Liver (tissue), 9 donors: Measurements from ENCODE around the gene RIGI. TPM values are rescaled to one million over a fixed set of nuclear protein-coding genes. Genes with fewer than 3 reads are reported as not detected.

Experiments used
- DNase-seq: peaks from one replicate; pipeline ENCODE4 v3.0.0-alpha.2; 2017; ENCODE audit warnings: low spot score
- H3K27ac ChIP-seq, 2 donors: one replicate each; pipeline ENCODE4 v1.7.0; 2013; ENCODE audit warnings: inconsistent platforms in 2 of 2, low read length in 2 of 2, control low read depth in 1 of 2, low read depth in 1 of 2, mild to moderate bottlenecking in 1 of 2
- H3K27me3 ChIP-seq, 4 donors: one replicate each; pipeline versions ENCODE4 v1.6.1 to v1.7.0; 2013; ENCODE audit warnings: low read length in 3 of 4, inconsistent platforms in 1 of 4, mild to moderate bottlenecking in 1 of 4, moderate library complexity in 1 of 4; ENCODE audit not compliant: control insufficient read depth in 4 of 4, insufficient read depth in 4 of 4
- H3K36me3 ChIP-seq, 4 donors: one replicate each; pipeline versions ENCODE4 v1.6.1 to v1.7.0; 2013; ENCODE audit warnings: low read length in 3 of 4, mild to moderate bottlenecking in 3 of 4, low read depth in 1 of 4, moderate library complexity in 1 of 4; ENCODE audit not compliant: control insufficient read depth in 4 of 4, insufficient read depth in 3 of 4
- H3K4me1 ChIP-seq, 4 donors: one replicate each; pipeline versions ENCODE4 v1.6.1 to v1.7.0; 2013; ENCODE audit warnings: low read length in 3 of 4, mild to moderate bottlenecking in 3 of 4, moderate library complexity in 1 of 4; ENCODE audit not compliant: control insufficient read depth in 4 of 4, insufficient read depth in 4 of 4
- H3K4me3 ChIP-seq, 3 donors: one replicate each; pipeline versions ENCODE4 v1.6.1 to v1.7.0; 2013; ENCODE audit warnings: low read length in 3 of 3, control low read depth in 1 of 3, low read depth in 1 of 3, mild to moderate bottlenecking in 1 of 3
- H3K9ac ChIP-seq, 2 donors: one replicate each; pipeline ENCODE4 v1.7.0; 2013; ENCODE audit warnings: low read length in 2 of 2, mild to moderate bottlenecking in 2 of 2, moderate library complexity in 2 of 2, control low read depth in 1 of 2, low read depth in 1 of 2
- H3K9me3 ChIP-seq, 4 donors: one replicate each; pipeline versions ENCODE4 v1.6.1 to v1.7.0; 2013; ENCODE audit warnings: low read length in 3 of 4; ENCODE audit not compliant: control insufficient read depth in 4 of 4
- ATF3 ChIP-seq: IDR thresholded peaks from 2 replicates; pipeline ENCODE4 v1.6.1; 2016; ENCODE audit warnings: antibody characterized with exemption
- CTCF ChIP-seq: fragments of 150-350 bp; IDR thresholded peaks from 2 replicates; pipeline ENCODE4 v1.5.1; 2017; ENCODE audit warnings: improper control_type of control experiment, low read depth, low read length; ENCODE audit not compliant: missing input control
- EGR1 ChIP-seq, 2 donors: IDR thresholded peaks; 2 replicates each; pipeline ENCODE4 v1.6.1; 2016 to 2018; ENCODE audit warnings: antibody characterized with exemption in 2 of 2, low read depth in 2 of 2
- FOXA2 ChIP-seq: IDR thresholded peaks from 2 replicates; pipeline ENCODE4 v1.6.1; 2016; ENCODE audit warnings: antibody characterized with exemption
- HNF4A ChIP-seq, 2 donors: conservative IDR thresholded peaks; 2 replicates each; pipeline ENCODE4 v1.6.1; 2016; ENCODE audit warnings: antibody characterized with exemption in 2 of 2, mild to moderate bottlenecking in 2 of 2
- HNF4G ChIP-seq: IDR thresholded peaks from 2 replicates; pipeline ENCODE4 v1.6.1; 2016; ENCODE audit warnings: antibody characterized with exemption
- JUND ChIP-seq, 2 donors: IDR thresholded peaks; 2 replicates each; pipeline ENCODE4 v1.6.1; 2016; ENCODE audit warnings: antibody characterized with exemption in 2 of 2
- RAD21 ChIP-seq, 2 donors: IDR thresholded peaks; 2 replicates each; pipeline ENCODE4 v1.6.1; 2016; ENCODE audit warnings: antibody characterized with exemption in 2 of 2, mild to moderate bottlenecking in 2 of 2
- REST ChIP-seq: IDR thresholded peaks from 2 replicates; pipeline ENCODE4 v1.6.1; 2016; ENCODE audit warnings: antibody characterized with exemption, mild to moderate bottlenecking
- YY1 ChIP-seq: IDR thresholded peaks from 2 replicates; pipeline ENCODE4 v1.6.1; 2016; ENCODE audit warnings: antibody characterized with exemption, mild to moderate bottlenecking
- WGBS: extraction: QIAGEN DNeasy Blood & Tissue Kit; methylation state at CpG from one replicate; pipeline ENCODE4 v1.1.7; 2013; 5-methylcytosine and 5-hydroxymethylcytosine counted together
- polyA plus RNA-seq, 2 donors: library from polyadenylated mRNA; stranded (reverse) in 1 of 2; unstranded in 1 of 2; fragments of 200-250 nt in 1 of 2; fragments of >200 nt in 1 of 2; fragmentation: Nextera tagmentation in 1 of 2; extraction: Ambion mirVana in 1 of 2; gene quantifications; one replicate each; pipeline versions ENCODE4 v1.2.1 to v1.2.3, GENCODE V29; 2013 to 2015
- total RNA-seq, 2 donors: library from RNA; depleted of rRNA; stranded (reverse); fragments of >200 nt; gene quantifications; one replicate each; pipeline ENCODE4 v1.2.3, GENCODE V29; 2014
- donor health status: healthy.
- donor health status: healthy.
- donor health status: healthy.
- donor health status: healthy.
- donor health status: healthy.

The RIGI gene
- total and polyA plus RNA-seq, 4 donors, result 2.6 to 7.4 (median 6.3) TPM

- H3K4me3 ChIP-seq, result no peak overlapping the region
- H3K4me1 ChIP-seq, result peaks cover 3 to 20% (median 14%) of the 10 kb centered on the region in 4 donors
- no peaks in the 10 kb centered on the region for H3K27me3 ChIP-seq
- TF ChIP-seq ATF3 (no peak), YY1 (no peak), REST (no peak), CTCF (no peak), HNF4A (conservative IDR thresholded peaks at IDR 0.05) (no peak), JUND (IDR thresholded peaks at IDR 0.05) (no peak), RAD21 (IDR thresholded peaks at IDR 0.05) (no peak), EGR1 (IDR thresholded peaks at IDR 0.05; ENCODE audit: low read depth in 2 of 2) (no peak), HNF4G (no peak), FOXA2 (no peak)
- no peak overlapping the region for H3K27ac ChIP-seq
- H3K9ac ChIP-seq, result no peak overlapping the region
- H3K36me3 ChIP-seq, result peaks cover 3 to 50% (median 35%) of the 10 kb centered on the region in 4 donors
- 97% methylated on average over 4 of the region's 4 CpGs for WGBS
- H3K9me3 ChIP-seq, result no peaks in the 10 kb centered on the region
- no peak for DNase-seq
Observed at GRCh38 chr9:32483343-32483742, 42.7 kb downstream of the RIGI start.

Other genes with a start within 250 kb of the RIGI start
- gene ACO1, start 141.6 kb downstream of the RIGI start, total RNA-seq, result 10 to 100 TPM; 41.3 to 78.5 TPM
- 10 to 100 TPM; 46.9 to 72.1 TPM for gene ACO1, start 141.6 kb downstream of the RIGI start, polyA plus RNA-seq
- gene SMIM27, start 26.1 kb upstream of the RIGI start, total RNA-seq, result 1 to 10 TPM; 1.0 to 6.2 TPM
- gene SMIM27, start 26.1 kb upstream of the RIGI start, polyA plus RNA-seq, result 10 to 100 TPM in 1 of 2 donors, 1 to 10 TPM in 1; 2.6 to 17.0 TPM
- gene TOPORS, start 26.4 kb upstream of the RIGI start, total RNA-seq, result 10 to 100 TPM; 14.7 to 19.9 TPM
- gene TOPORS, start 26.4 kb upstream of the RIGI start, polyA plus RNA-seq, result 1 to 10 TPM; 4.8 to 6.0 TPM
- 10 to 100 TPM; 22.3 to 28.6 TPM for gene NDUFB6, start 47.0 kb upstream of the RIGI start, total RNA-seq
- gene NDUFB6, start 47.0 kb upstream of the RIGI start, polyA plus RNA-seq, result 100 to 1,000 TPM in 1 of 2 donors, 10 to 100 TPM in 1; 36.3 to 118 TPM
- gene TAF1L, start 109.5 kb upstream of the RIGI start, total RNA-seq, result not detected
- gene TAF1L, start 109.5 kb upstream of the RIGI start, polyA plus RNA-seq, result not detected